GM12892 (cell line): Measurements from ENCODE around the gene TMEM125.

ENCODE experiments used
- DNase-seq: peaks from one replicate; pipeline ENCODE4 v3.0.0; 2011; ENCODE audit not compliant: insufficient read length
- FAIRE-seq: peaks from 2 replicates; lab custom pipeline; 2011; peaks lifted over from hg19 to GRCh38; lab: Jason Lieb, UNC
- POLR2A ChIP-seq: IDR thresholded peaks from 2 replicates; pipeline ENCODE4 v1.6.1; 2011; ENCODE audit warnings: low read depth, low read length, control low read depth
- POLR2AphosphoS5 ChIP-seq: IDR thresholded peaks from 2 replicates; pipeline ENCODE4 v1.6.1; 2011; ENCODE audit warnings: low read depth, low read length, control low read depth
- TAF1 ChIP-seq: IDR thresholded peaks from 2 replicates; pipeline ENCODE4 v1.6.1; 2011; ENCODE audit warnings: low read depth, mild to moderate bottlenecking, control low read depth, low read length, borderline replicate concordance

Gene TMEM125

GRCh38 chr1:43311521-43311920 lies 41.7 kb downstream of the TMEM125 start:
- no peak for TF ChIP-seq POLR2A
- TF ChIP-seq TAF1, result no peak
- no peak for TF ChIP-seq POLR2AphosphoS5
- DNase-seq (no peak), FAIRE-seq (no peak)

GRCh38 chr1:43312212-43312623 lies 42.4 kb downstream of the TMEM125 start:
- no peak for DNase-seq
- FAIRE-seq, result no peak

GRCh38 chr1:43312663-43313515 lies 43.1 kb downstream of the TMEM125 start:
- TF ChIP-seq POLR2AphosphoS5 (no peak), POLR2A (no peak), TAF1 (no peak)
- FAIRE-seq (no peak), DNase-seq (no peak)

More at GRCh38 chr1:43312212-43312623, 42.4 kb downstream of the TMEM125 start:
- TF ChIP-seq TAF1 (no peak), POLR2A (no peak), POLR2AphosphoS5 (no peak)

GRCh38 chr1:43313771-43314170 lies 44.0 kb downstream of the TMEM125 start:
- TF ChIP-seq POLR2A (no peak), POLR2AphosphoS5 (no peak), TAF1 (no peak)
- FAIRE-seq (no peak), DNase-seq (no peak)

- DNase-seq (no peak), FAIRE-seq (no peak)
- TF ChIP-seq TAF1, result no peak
- no peak for TF ChIP-seq POLR2AphosphoS5
- TF ChIP-seq POLR2A, result no peak
Observed at GRCh38 chr1:43314233-43314632, 44.5 kb downstream of the TMEM125 start.

- no peak for FAIRE-seq
- no peak for TF ChIP-seq TAF1
- TF ChIP-seq POLR2A, result no peak
- no peak for TF ChIP-seq POLR2AphosphoS5
- DNase-seq, result no peak
Observed at GRCh38 chr1:43315481-43315880, 45.7 kb downstream of the TMEM125 start.

- no peak for FAIRE-seq
- TF ChIP-seq TAF1 (no peak), POLR2A (no peak), POLR2AphosphoS5 (no peak)
Observed at GRCh38 chr1:43315963-43316737, 46.4 kb downstream of the TMEM125 start.

GRCh38 chr1:43316738-43317520 lies 47.1 kb downstream of the TMEM125 start:
- TF ChIP-seq POLR2AphosphoS5 (no peak), TAF1 (no peak), POLR2A (no peak)
- DNase-seq, result no peak
- FAIRE-seq, result no peak

More at GRCh38 chr1:43315963-43316737, 46.4 kb downstream of the TMEM125 start:
- DNase-seq, result no peak

GRCh38 chr1:43317817-43318471 lies 48.2 kb downstream of the TMEM125 start:
- DNase-seq (no peak), FAIRE-seq (no peak)
- TF ChIP-seq TAF1 (no peak), POLR2A (no peak), POLR2AphosphoS5 (no peak)

GRCh38 chr1:43318831-43319230 lies 49.0 kb downstream of the TMEM125 start:
- TF ChIP-seq TAF1, result no peak
- TF ChIP-seq POLR2A, result no peak
- no peak for TF ChIP-seq POLR2AphosphoS5
- DNase-seq, result no peak
- FAIRE-seq, result no peak

- FAIRE-seq (no peak), DNase-seq (no peak)
- TF ChIP-seq POLR2A (no peak), POLR2AphosphoS5 (no peak), TAF1 (no peak)
Observed at GRCh38 chr1:43319288-43319687, 49.5 kb downstream of the TMEM125 start.
